H1 (cell line): Measurements from ENCODE around the gene TNFRSF11A.

ENCODE experiments used
- BRCA1 ChIP-seq: IDR thresholded peaks from 2 replicates; pipeline ENCODE4 v1.6.1; 2012; ENCODE audit warnings: low read depth, low read length, improper control_type of control experiment
- CTCF ChIP-seq, 3 experiments: IDR thresholded peaks; 1 replicate in 2 of 3; 2 replicates in 1 of 3; pipeline versions ENCODE4 v1.5.1 to v1.6.1; 2011; ENCODE audit warnings: low read length in 3 of 3, mild to moderate bottlenecking in 3 of 3, inconsistent platforms in 2 of 3, low read depth in 1 of 3, moderate library complexity in 1 of 3; ENCODE audit not compliant: insufficient read depth in 1 of 3; ENCODE audit errors: control extremely low read depth in 1 of 3
- NRF1 ChIP-seq: IDR thresholded peaks from 2 replicates; pipeline ENCODE4 v1.6.1; 2011; ENCODE audit warnings: mild to moderate bottlenecking, low read depth, low read length, improper control_type of control experiment
- TAF1 ChIP-seq: IDR thresholded peaks from 2 replicates; pipeline ENCODE4 v1.6.1; 2011; ENCODE audit warnings: mild to moderate bottlenecking, low read depth, low read length
- TEAD4 ChIP-seq: IDR thresholded peaks from 2 replicates; pipeline ENCODE4 v1.6.1; 2012; ENCODE audit warnings: low read depth, low read length, inconsistent platforms, mixed read lengths

GRCh38 chr18:62339106-62339988 is 14.2 kb downstream of the TNFRSF11A start:
- TF ChIP-seq CTCF (IDR thresholded peaks at IDR 0.05; ENCODE audit: control extremely low read depth in 1 of 3, insufficient read depth in 1 of 3, low read depth in 1 of 3, low read length in 3 of 3) (no peak), BRCA1 (no peak), TAF1 (no peak), NRF1 (no peak), TEAD4 (no peak)
